CD4-positive, alpha-beta T cell (primary cell): ENCODE data around the gene PRDX6. TPM values are rescaled to one million over a fixed set of nuclear protein-coding genes. Genes with fewer than 3 reads are reported as not detected.
"Not testable (repeated sequence)": the region's sequence is repeated elsewhere in the genome, so short reads cannot be mapped to it uniquely, and the experiment has no call there.

Experiments used
- ATAC-seq: fragments of 200-7000 bp; cut with Tn5 transposase; one replicate; pipeline ENCODE4 v1.10.0; 2022; ENCODE audit warnings: mild to moderate bottlenecking; ENCODE audit not compliant: poor library complexity
- CTCF ChIA-PET: fragments of 350-600 bp; sonication (Branson Sonifier 250); formaldehyde crosslinking; loops from one replicate; lab custom pipeline; 2021; ENCODE audit warnings: antibody characterized with exemption, inconsistent platforms; lab: Charles Lee
- POLR2A ChIA-PET: fragments of 350-600 bp; sonication (Branson Sonifier 250); formaldehyde crosslinking; loops from one replicate; lab custom pipeline; 2021; ENCODE audit warnings: antibody characterized with exemption, inconsistent platforms; lab: Charles Lee
- DNase-seq, 14 experiments: peaks; one replicate each; pipeline ENCODE4 v3.0.0-alpha.2; 2013 to 2020; ENCODE audit warnings: mixed read lengths in 2 of 14
- H3K27ac ChIP-seq, 2 donors: one replicate each; pipeline versions ENCODE4 v1.5.1 to v1.7.0; 2013; ENCODE audit warnings: low read length in 2 of 2, low read depth in 1 of 2, mild to moderate bottlenecking in 1 of 2
- H3K27me3 ChIP-seq, 2 experiments: 1 replicate in 1 of 2; 2 replicates in 1 of 2; pipeline versions ENCODE4 v1.6.1 to v1.7.0; 2013; ENCODE audit warnings: low read length in 2 of 2, control low read depth in 1 of 2, mild to moderate bottlenecking in 1 of 2, moderate library complexity in 1 of 2; ENCODE audit not compliant: insufficient read depth in 2 of 2, control insufficient read depth in 1 of 2
- H3K36me3 ChIP-seq: one replicate; pipeline ENCODE4 v1.6.1; 2013; ENCODE audit warnings: low read length, control low read depth; ENCODE audit not compliant: insufficient read depth
- H3K4me1 ChIP-seq: one replicate; pipeline ENCODE4 v1.6.1; 2013; ENCODE audit warnings: low read length, control low read depth; ENCODE audit not compliant: insufficient read depth
- H3K4me3 ChIP-seq: one replicate; pipeline ENCODE4 v1.5.1; 2013; ENCODE audit warnings: mild to moderate bottlenecking, low read length, moderate library complexity
- H3K9me3 ChIP-seq, 2 experiments: 1 replicate in 1 of 2; 2 replicates in 1 of 2; pipeline versions ENCODE4 v1.6.1 to v1.7.0; 2013; ENCODE audit warnings: low read length in 2 of 2, mild to moderate bottlenecking in 2 of 2, control low read depth in 1 of 2, moderate library complexity in 1 of 2; ENCODE audit not compliant: control insufficient read depth in 1 of 2, insufficient read depth in 1 of 2
- H3K27ac Mint-ChIP-seq: one replicate; pipeline ENCODE4 v1.8.0; 2020; ENCODE audit warnings: mixed read lengths
- H3K27me3 Mint-ChIP-seq: one replicate; pipeline ENCODE4 v1.8.0; 2021; ENCODE audit warnings: mixed read lengths
- H3K36me3 Mint-ChIP-seq: one replicate; pipeline ENCODE4 v1.8.0; 2021; ENCODE audit warnings: low read depth, mixed read lengths
- H3K4me1 Mint-ChIP-seq: one replicate; pipeline ENCODE4 v1.8.0; 2021; ENCODE audit warnings: low read depth, mixed read lengths
- H3K4me3 Mint-ChIP-seq: one replicate; pipeline ENCODE4 v1.8.0; 2020; ENCODE audit warnings: mild to moderate bottlenecking, mixed read lengths
- H3K9me3 Mint-ChIP-seq: one replicate; pipeline ENCODE4 v1.8.0; 2020; ENCODE audit warnings: mixed read lengths
- CTCF ChIP-seq: fragments of 200-600 bp; IDR thresholded peaks from one replicate; pipeline ENCODE4 v1.8.0; 2022; ENCODE audit warnings: antibody characterized with exemption, mild to moderate bottlenecking
- intact Hi-C, 2 experiments: fragments of 100-400 bp; cut with DNase I in 1 of 2; cut with micrococcal nuclease in 1 of 2; formaldehyde crosslinking; loops; one replicate each; pipeline versions ENCODE4 v1.15.1 to v1.9.0; 2023 to 2025; cut with DNase I, micrococcal nuclease
- total RNA-seq, 174 experiments: library from RNA in 2 of 174; stranded (reverse) in 2 of 174; gene quantifications; one replicate each; pipeline ENCODE4 v1.2.3 and lab custom pipeline; 2021 to 2026

Gene PRDX6
- total RNA-seq, 2 experiments from 2014 or later: 101 to 102 TPM

GRCh38 chr1:173474097-173474779 is 2.9 kb upstream of the PRDX6 start:
- no peak for TF ChIP-seq CTCF
- H3K36me3 ChIP-seq: no peaks in the 10 kb centered on the region
- ChIA-PET CTCF (interaction anchor here (1.0 kb wide), 1 partner anchor 45 kb away, joined by 3 read pairs; no protein-coding TSS in a partner anchor), POLR2A (no interaction called here)
- peaks cover 50% of the 10 kb centered on the region for H3K36me3 Mint-ChIP-seq
- intact Hi-C loops: loop anchor here in 1 of 2 experiments (2.0 kb wide), 1 partner anchor 551 kb away; no protein-coding TSS in a partner anchor
- H3K9me3 Mint-ChIP-seq: peaks cover 8% of the 10 kb centered on the region
- H3K27me3 ChIP-seq: no peaks in the 10 kb centered on the region
- H3K9me3 ChIP-seq: peaks cover 7 to 8% of the 10 kb centered on the region in 2 experiments
- no peaks in the 10 kb centered on the region for H3K27me3 Mint-ChIP-seq
- no peak overlapping the region for H3K4me3 Mint-ChIP-seq
- peaks cover 32% of the 10 kb centered on the region for H3K4me1 ChIP-seq
- peaks cover 59% of the 10 kb centered on the region for H3K4me1 Mint-ChIP-seq
- DNase-seq (no peak), ATAC-seq (no peak)
- H3K4me3 ChIP-seq: no peak overlapping the region
- H3K27ac ChIP-seq: no peak overlapping the region
- H3K27ac Mint-ChIP-seq: no peak overlapping the region

GRCh38 chr1:173474780-173475421 is 2.2 kb upstream of the PRDX6 start:
- Mint-ChIP-seq H3K4me1 (peaks cover 66% of the 10 kb centered on the region), H3K36me3 (peaks cover 50% of the 10 kb centered on the region), H3K4me3 (peak overlapping the region; percentile 76), H3K27ac (peak overlapping the region; percentile 82)
- H3K9me3 ChIP-seq, ATAC-seq, H3K27me3 Mint-ChIP-seq, H3K4me3 ChIP-seq, DNase-seq, H3K9me3 Mint-ChIP-seq, H3K27me3 ChIP-seq, CTCF ChIA-PET, H3K36me3 ChIP-seq, H3K27ac ChIP-seq: not testable (repeated sequence)
- peaks cover 32% of the 10 kb centered on the region for H3K4me1 ChIP-seq
- POLR2A ChIA-PET: interaction anchor here (0.6 to 3.9 kb wide), 3 partner anchors 45 to 316 kb away, joined by 3 to 36 read pairs (median 5); partner anchors contain the start of gene KLHL20
- intact Hi-C loops: loop anchor here in 1 of 2 experiments (2.0 to 5.0 kb wide), 5 partner anchors 392 to 943 kb away; partner anchors contain the start of genes GAS5, SUCO and ZBTB37

- ChIA-PET CTCF (interaction anchor here (2.9 kb wide), 1 partner anchor 45 kb away, joined by 14 read pairs; no protein-coding TSS in a partner anchor), POLR2A (interaction anchor here (0.5 to 3.9 kb wide), 9 partner anchors 9 to 1524 kb away, joined by 3 to 36 read pairs (median 6); partner anchors contain the start of genes CACYBP, KLHL20, RC3H1 and SUCO)
- peaks cover 32% of the 10 kb centered on the region for H3K4me1 ChIP-seq
- DNase-seq: peak in 2 of 14 experiments; percentile 7 to 22
- H3K4me1 Mint-ChIP-seq: peaks cover 69% of the 10 kb centered on the region
- peak overlapping the region in 1 of 2 donors; percentile 89 for H3K27ac ChIP-seq
- peaks cover 2% of the 10 kb centered on the region for H3K9me3 Mint-ChIP-seq
- ATAC-seq: no peak
- H3K9me3 ChIP-seq: peaks cover 4 to 5% of the 10 kb centered on the region in 2 experiments
- intact Hi-C loops: loop anchor here (1.0 to 5.0 kb wide), 6 partner anchors 44 to 943 kb away; partner anchors contain the start of genes GAS5 (in 1 of the 2), SUCO (in 1 of the 2) and ZBTB37 (in 1 of the 2)
- no peaks in the 10 kb centered on the region for H3K36me3 ChIP-seq
- H3K4me3 ChIP-seq: peak overlapping the region; percentile 84
- no peak for TF ChIP-seq CTCF
- peaks cover 50% of the 10 kb centered on the region for H3K36me3 Mint-ChIP-seq
- no peaks in the 10 kb centered on the region for H3K27me3 ChIP-seq
- no peaks in the 10 kb centered on the region for H3K27me3 Mint-ChIP-seq
- H3K27ac Mint-ChIP-seq: peak overlapping the region; percentile 82
- peak overlapping the region; percentile 93 for H3K4me3 Mint-ChIP-seq
Measured at GRCh38 chr1:173475564-173476196, 1.5 kb upstream of the PRDX6 start.
